GM12892 (cell line): ENCODE data around the gene NACA2.

ENCODE experiments used
- POLR2A ChIP-seq: IDR thresholded peaks from 2 replicates; pipeline ENCODE4 v1.6.1; 2011; ENCODE audit warnings: low read depth, low read length, control low read depth
- POLR2AphosphoS5 ChIP-seq: IDR thresholded peaks from 2 replicates; pipeline ENCODE4 v1.6.1; 2011; ENCODE audit warnings: low read depth, low read length, control low read depth
- TAF1 ChIP-seq: IDR thresholded peaks from 2 replicates; pipeline ENCODE4 v1.6.1; 2011; ENCODE audit warnings: low read depth, mild to moderate bottlenecking, control low read depth, low read length, borderline replicate concordance

DNA sequence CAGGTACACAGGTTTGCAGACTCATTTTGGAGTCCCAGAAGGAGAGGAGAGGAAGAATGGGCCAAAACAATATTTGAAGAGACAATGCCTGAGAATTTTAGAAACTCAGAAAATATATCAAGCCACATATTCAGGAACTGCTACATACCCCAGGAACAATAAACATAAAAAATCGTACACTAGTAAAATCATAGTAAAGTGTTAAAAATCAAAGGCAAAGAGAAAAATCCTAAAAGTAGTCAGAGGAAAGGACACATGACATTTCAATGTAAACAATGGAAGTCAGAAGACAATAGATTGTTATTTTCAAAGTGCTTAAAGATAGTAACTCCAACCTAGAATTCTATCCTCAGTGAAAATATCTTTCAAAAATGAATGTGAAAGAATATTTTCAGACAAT lies 28.5 kb upstream of the NACA2 start:
- TF ChIP-seq POLR2A = no peak
- TF ChIP-seq TAF1 = no peak
- TF ChIP-seq POLR2AphosphoS5 = no peak
